Measurements from ENCODE around the gene DTWD1.
"Not testable (repeated sequence)": the region's sequence is repeated elsewhere in the genome, so short reads cannot be mapped to it uniquely, and the experiment has no call there.

Gene DTWD1

GRCh38 chr15:49646891-49647290, 26.0 kb downstream of the DTWD1 start:
- DNase-seq: no peak

- DNase-seq: no peak
These were observed 29.1 kb downstream of the DTWD1 start for GRCh38 chr15:49649987-49650386.

GRCh38 chr15:49650676-49651075, 29.8 kb downstream of the DTWD1 start:
- DNase-seq: no peak

- no peak for DNase-seq
These were observed 32.1 kb downstream of the DTWD1 start for GRCh38 chr15:49652922-49653321.

- DNase-seq: no peak
These were observed 35.9 kb downstream of the DTWD1 start for GRCh38 chr15:49656734-49657133.

GRCh38 chr15:49664716-49665115, 43.9 kb downstream of the DTWD1 start:
- no peak for DNase-seq

- DNase-seq: not testable (repeated sequence)
These were observed 45.6 kb downstream of the DTWD1 start for GRCh38 chr15:49666486-49666885.

GRCh38 chr15:49669288-49669687, 48.4 kb downstream of the DTWD1 start:
- no peak for DNase-seq

- DNase-seq: no peak
These were observed 53.0 kb downstream of the DTWD1 start for GRCh38 chr15:49673861-49674260.

GRCh38 chr15:49674370-49674769, 53.5 kb downstream of the DTWD1 start:
- no peak for DNase-seq

- DNase-seq: no peak
These were observed 54.2 kb downstream of the DTWD1 start for GRCh38 chr15:49675041-49675440.

GRCh38 chr15:49678655-49679054, 57.8 kb downstream of the DTWD1 start:
- DNase-seq: no peak

- no peak for DNase-seq
These were observed 65.8 kb downstream of the DTWD1 start for GRCh38 chr15:49686599-49686998.

- DNase-seq: no peak
These were observed 67.4 kb downstream of the DTWD1 start for GRCh38 chr15:49688135-49688790.

GRCh38 chr15:49692514-49693090, 71.8 kb downstream of the DTWD1 start:
- no peak for DNase-seq

- DNase-seq: no peak
These were observed 72.7 kb downstream of the DTWD1 start for GRCh38 chr15:49693498-49693897.

- DNase-seq: no peak
These were observed 75.6 kb downstream of the DTWD1 start for GRCh38 chr15:49696433-49696832.

GRCh38 chr15:49697121-49697520, 76.3 kb downstream of the DTWD1 start:
- no peak for DNase-seq

GRCh38 chr15:49702982-49703381, 82.1 kb downstream of the DTWD1 start:
- DNase-seq: not testable (repeated sequence)

Measured in NCI-H526 (cell line).